Measurements from ENCODE around the gene MORC2.

GRCh38 chr22:30927806-30928205 is 40.8 kb downstream of the MORC2 start:
- no peak for TF ChIP-seq SP1 (IDR thresholded peaks at IDR 0.05)
- no peak for TF ChIP-seq SUZ12 (IDR thresholded peaks at IDR 0.05)
- TF ChIP-seq FOXK2 (IDR thresholded peaks at IDR 0.05), result no peak
- no peak for TF ChIP-seq ZNF384 (IDR thresholded peaks at IDR 0.05)
- no peak for TF ChIP-seq FOXA1 (IDR thresholded peaks at IDR 0.05)
- no peak for TF ChIP-seq FOXM1 (IDR thresholded peaks at IDR 0.05; ENCODE audit: borderline replicate concordance)

All from HEK293T (cell line).